ENCODE results near the gene CUL9.

- TF ChIP-seq CTCF (IDR thresholded peaks at IDR 0.05) (peak; percentile 34), EZH2phosphoT487 (IDR thresholded peaks at IDR 0.05) (no peak)
Observed at GRCh38 chr6:43174263-43175112, 7.5 kb upstream of the CUL9 start.

Data from neural progenitor cell (in vitro differentiated cells).